Measurements from ENCODE around the gene COQ9. TPM values are rescaled to one million over a fixed set of nuclear protein-coding genes. Genes with fewer than 3 reads are reported as not detected.

COQ9 gene
- total and polyA plus RNA-seq, 2 of the 4 experiments (the other 2 are of a cell fraction), result 57.9 to 58.5 TPM

DNA sequence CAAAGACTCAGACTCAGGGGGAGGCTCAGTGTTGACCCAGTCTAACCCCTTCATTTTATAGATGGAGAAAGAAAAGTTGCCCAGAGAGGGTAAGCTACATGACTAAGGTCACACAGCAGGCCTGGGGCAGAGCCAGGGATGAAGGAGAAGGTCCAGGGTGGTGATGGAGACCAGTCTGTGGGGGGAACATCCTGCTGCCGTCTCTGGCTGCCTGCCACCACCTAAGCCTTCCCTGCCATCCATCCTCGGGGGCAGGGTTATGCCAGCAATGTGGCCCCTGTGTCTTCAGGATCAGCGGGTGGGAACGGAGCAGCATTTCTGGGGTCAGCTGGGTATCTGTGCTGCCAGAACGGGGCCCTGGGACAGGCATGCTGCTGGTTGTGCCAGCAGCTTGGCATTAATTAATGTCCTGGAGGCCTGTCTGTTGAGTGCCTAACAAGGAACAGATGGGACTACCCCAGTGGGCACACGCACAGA is 33.5 kb downstream of the COQ9 start:
- Histone ChIP-seq H4K8ac (ENCODE audit: low read depth in 2 of 2, low read length in 2 of 2) (peak overlapping the region in 1 of 2 experiments; percentile 71; a peak in 2 of 4 replicates), H3K18ac (ENCODE audit: low read depth, low read length) (no peak overlapping the region), H3K27ac (ENCODE audit: insufficient read depth, low read length) (no peak overlapping the region), H2BK120ac (ENCODE audit: low read depth, low read length) (no peak overlapping the region), H2AK5ac (ENCODE audit: low read depth, low read length) (0 out of 2 replicates have a peak overlapping the region, but pooled peaks have one; percentile 33), H3K9me1 (ENCODE audit: insufficient read depth, low read length) (no peaks in the 10 kb centered on the region; the same call in 1 of the 2 replicates), H2BK5ac (ENCODE audit: low read depth, low read length, poor library complexity, severe bottlenecking) (no peak overlapping the region), H3K79me1 (ENCODE audit: low read depth in 1 of 2, low read length in 2 of 2) (peaks cover 9 to 25% of the 10 kb centered on the region in 2 experiments), H2AK9ac (replicated peaks; ENCODE audit: low read depth, low read length, poor library complexity) (peak overlapping the region; percentile 57), H4K5ac (ENCODE audit: low read depth, low read length) (no peak overlapping the region), H2BK20ac (ENCODE audit: low read depth, low read length) (no peak overlapping the region), H3K27me3 (ENCODE audit: control insufficient read depth, insufficient read depth, low read length) (no peaks in the 10 kb centered on the region), H2AFZ (replicated peaks; ENCODE audit: low read length, poor library complexity) (peak overlapping the region; percentile 86), H3K4ac (ENCODE audit: low read depth, low read length) (peak overlapping the region; percentile 48; the same call in 1 of the 2 replicates), H3K36me3 (ENCODE audit: control insufficient read depth, insufficient read depth, low read length) (no peaks in the 10 kb centered on the region), H3K14ac (replicated peaks; ENCODE audit: low read depth, low read length) (no peak overlapping the region), H4K91ac (ENCODE audit: insufficient read depth, low read depth, low read length) (no peak overlapping the region), H4K20me1 (ENCODE audit: insufficient read depth, low read length) (no peaks in the 10 kb centered on the region; the same call in 1 of the 2 replicates), H3K4me1 (ENCODE audit: control insufficient read depth, insufficient read depth, low read length) (peaks cover 12% of the 10 kb centered on the region), H3K56ac (ENCODE audit: extremely low read depth, insufficient read depth, low read length) (no peak overlapping the region; the same call in 1 of the 2 replicates), H2BK15ac (ENCODE audit: low read depth, low read length) (no peak overlapping the region; the same call in 2 of the 3 replicates), H3K23ac (ENCODE audit: low read depth, low read length) (no peak overlapping the region; the same call in 1 of the 2 replicates), H3K9ac (ENCODE audit: low read depth, low read length) (no peak overlapping the region), H3K4me2 (ENCODE audit: low read depth, low read length) (no peak overlapping the region), H3K9me3 (ENCODE audit: control insufficient read depth, insufficient read depth, low read length) (no peaks in the 10 kb centered on the region), H3K4me3 (ENCODE audit: insufficient read depth, low read depth, low read length) (no peak overlapping the region)
- dilution Hi-C loops (cut with HindIII; ENCODE audit: low sequenced_read_pairs, unreplicated experiment) (no loop called here), intact Hi-C loops (cut with micrococcal nuclease) (no loop called here), in situ Hi-C loops (cut with MboI; ENCODE audit: low sequenced_read_pairs) (no loop called here)
- DNase-seq (no peak), ATAC-seq (ENCODE audit: low read depth) (no peak)
- ChIA-PET POLR2A (ENCODE audit: unreplicated experiment) (no interaction called here), CTCF (interaction anchor here (1.0 kb wide), 1 partner anchor 39 kb away, joined by 3 read pairs; no protein-coding TSS in a partner anchor)
- WGBS, 2 experiments (ENCODE audit: extremely low coverage in 2 of 2, insufficient read length in 1 of 2), result 60% methylated on average over 1 of the region's 6 CpGs; no CpG with 5 or more reads in 1 of the 2 experiments
- TF ChIP-seq POLR2A (IDR thresholded peaks at IDR 0.05; ENCODE audit: low read depth, low read length) (no peak), MXI1 (IDR thresholded peaks at IDR 0.05; ENCODE audit: borderline replicate concordance, low read depth, low read length) (no peak), FOS (IDR thresholded peaks at IDR 0.05; ENCODE audit: low read depth, low read length) (no peak), NFE2L2 (IDR thresholded peaks at IDR 0.05; ENCODE audit: low read depth, low read length) (no peak), SMC3 (IDR thresholded peaks at IDR 0.05; ENCODE audit: low read depth, low read length) (no peak), CEBPB (IDR thresholded peaks at IDR 0.05; ENCODE audit: low read depth, low read length) (no peak), MAZ (IDR thresholded peaks at IDR 0.05; ENCODE audit: borderline replicate concordance, low read depth, low read length) (no peak), CHD1 (IDR thresholded peaks at IDR 0.05; ENCODE audit: low read depth, low read length) (no peak), BHLHE40 (IDR thresholded peaks at IDR 0.05; ENCODE audit: low read depth, low read length) (no peak), MAFK (IDR thresholded peaks at IDR 0.05; ENCODE audit: low read depth, low read length) (no peak), RCOR1 (IDR thresholded peaks at IDR 0.05; ENCODE audit: insufficient replicate concordance, low read length) (no peak), RFX5 (IDR thresholded peaks at IDR 0.05; ENCODE audit: low read depth, low read length) (no peak), RAD21 (IDR thresholded peaks at IDR 0.05; ENCODE audit: low read length) (no peak)
- TF ChIP-seq, protein P1, sequence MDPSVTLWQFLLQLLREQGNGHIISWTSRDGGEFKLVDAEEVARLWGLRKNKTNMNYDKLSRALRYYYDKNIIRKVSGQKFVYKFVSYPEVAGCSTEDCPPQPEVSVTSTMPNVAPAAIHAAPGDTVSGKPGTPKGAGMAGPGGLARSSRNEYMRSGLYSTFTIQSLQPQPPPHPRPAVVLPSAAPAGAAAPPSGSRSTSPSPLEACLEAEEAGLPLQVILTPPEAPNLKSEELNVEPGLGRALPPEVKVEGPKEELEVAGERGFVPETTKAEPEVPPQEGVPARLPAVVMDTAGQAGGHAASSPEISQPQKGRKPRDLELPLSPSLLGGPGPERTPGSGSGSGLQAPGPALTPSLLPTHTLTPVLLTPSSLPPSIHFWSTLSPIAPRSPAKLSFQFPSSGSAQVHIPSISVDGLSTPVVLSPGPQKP (IDR thresholded peaks at IDR 0.05; ENCODE audit: borderline replicate concordance, low read depth, low read length), result no peak
- TF ChIP-seq, protein P2, sequence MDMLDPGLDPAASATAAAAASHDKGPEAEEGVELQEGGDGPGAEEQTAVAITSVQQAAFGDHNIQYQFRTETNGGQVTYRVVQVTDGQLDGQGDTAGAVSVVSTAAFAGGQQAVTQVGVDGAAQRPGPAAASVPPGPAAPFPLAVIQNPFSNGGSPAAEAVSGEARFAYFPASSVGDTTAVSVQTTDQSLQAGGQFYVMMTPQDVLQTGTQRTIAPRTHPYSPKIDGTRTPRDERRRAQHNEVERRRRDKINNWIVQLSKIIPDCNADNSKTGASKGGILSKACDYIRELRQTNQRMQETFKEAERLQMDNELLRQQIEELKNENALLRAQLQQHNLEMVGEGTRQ (IDR thresholded peaks at IDR 0.05; ENCODE audit: low read depth, low read length), result no peak
- TF ChIP-seq, protein P3, sequence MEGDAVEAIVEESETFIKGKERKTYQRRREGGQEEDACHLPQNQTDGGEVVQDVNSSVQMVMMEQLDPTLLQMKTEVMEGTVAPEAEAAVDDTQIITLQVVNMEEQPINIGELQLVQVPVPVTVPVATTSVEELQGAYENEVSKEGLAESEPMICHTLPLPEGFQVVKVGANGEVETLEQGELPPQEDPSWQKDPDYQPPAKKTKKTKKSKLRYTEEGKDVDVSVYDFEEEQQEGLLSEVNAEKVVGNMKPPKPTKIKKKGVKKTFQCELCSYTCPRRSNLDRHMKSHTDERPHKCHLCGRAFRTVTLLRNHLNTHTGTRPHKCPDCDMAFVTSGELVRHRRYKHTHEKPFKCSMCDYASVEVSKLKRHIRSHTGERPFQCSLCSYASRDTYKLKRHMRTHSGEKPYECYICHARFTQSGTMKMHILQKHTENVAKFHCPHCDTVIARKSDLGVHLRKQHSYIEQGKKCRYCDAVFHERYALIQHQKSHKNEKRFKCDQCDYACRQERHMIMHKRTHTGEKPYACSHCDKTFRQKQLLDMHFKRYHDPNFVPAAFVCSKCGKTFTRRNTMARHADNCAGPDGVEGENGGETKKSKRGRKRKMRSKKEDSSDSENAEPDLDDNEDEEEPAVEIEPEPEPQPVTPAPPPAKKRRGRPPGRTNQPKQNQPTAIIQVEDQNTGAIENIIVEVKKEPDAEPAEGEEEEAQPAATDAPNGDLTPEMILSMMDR (conservative IDR thresholded peaks at IDR 0.05; ENCODE audit: low read depth, low read length), result no peak
- BruUV-seq (replicated peaks), result no TSS peak
